ENCODE data around the gene CTSD. TPM values are rescaled to one million over a fixed set of nuclear protein-coding genes. Genes with fewer than 3 reads are reported as not detected.

The CTSD gene
- total RNA-seq, 1 donor = 519 TPM

GRCh38 chr11:1749395-1750351 lies 14.1 kb downstream of the CTSD start:
- no peak for TF ChIP-seq CTCF (IDR thresholded peaks at IDR 0.05; ENCODE audit: extremely low read depth, low read depth, low read length)
- Histone ChIP-seq H3K27me3 (ENCODE audit: insufficient read depth, low read length) (no peaks in the 10 kb centered on the region), H3K4me1 (ENCODE audit: insufficient read depth, low read length) (peaks cover 43% of the 10 kb centered on the region), H3K79me2 (ENCODE audit: insufficient read depth, low read length) (peaks cover 27% of the 10 kb centered on the region), H2AFZ (ENCODE audit: low read length) (peak overlapping the region; percentile 54), H4K20me1 (ENCODE audit: insufficient read depth, low read length) (peaks cover 39% of the 10 kb centered on the region), H3K36me3 (ENCODE audit: insufficient read depth, low read length) (peaks cover 29% of the 10 kb centered on the region), H3K4me2 (ENCODE audit: insufficient read depth, low read length) (peak overlapping the region; percentile 94), H3K27ac (ENCODE audit: low read depth, low read length) (peak overlapping the region; percentile 97), H3K4me3 (ENCODE audit: insufficient read depth, low read length) (peak overlapping the region; percentile 87), H3K9me3 (ENCODE audit: low read depth, low read length) (no peaks in the 10 kb centered on the region)
- peak; percentile 100 for DNase-seq (ENCODE audit: insufficient read length, low spot score, missing footprints)

GRCh38 chr11:1748636-1749394 lies 14.9 kb downstream of the CTSD start:
- no peak for TF ChIP-seq CTCF (IDR thresholded peaks at IDR 0.05; ENCODE audit: extremely low read depth, low read depth, low read length)
- peak overlapping the region; percentile 87 for H3K4me3 ChIP-seq (ENCODE audit: insufficient read depth, low read length)
- H4K20me1 ChIP-seq (ENCODE audit: insufficient read depth, low read length) = peaks cover 48% of the 10 kb centered on the region
- H3K4me2 ChIP-seq (ENCODE audit: insufficient read depth, low read length) = peak overlapping the region; percentile 94
- peaks cover 43% of the 10 kb centered on the region for H3K4me1 ChIP-seq (ENCODE audit: insufficient read depth, low read length)
- H3K9me3 ChIP-seq (ENCODE audit: low read depth, low read length) = no peaks in the 10 kb centered on the region
- peak; percentile 97 for DNase-seq (ENCODE audit: insufficient read length, low spot score, missing footprints)
- H3K27ac ChIP-seq (ENCODE audit: low read depth, low read length) = peak overlapping the region; percentile 97
- H3K79me2 ChIP-seq (ENCODE audit: insufficient read depth, low read length) = peaks cover 27% of the 10 kb centered on the region
- no peaks in the 10 kb centered on the region for H3K27me3 ChIP-seq (ENCODE audit: insufficient read depth, low read length)
- H3K36me3 ChIP-seq (ENCODE audit: insufficient read depth, low read length) = peaks cover 29% of the 10 kb centered on the region
- H2AFZ ChIP-seq (ENCODE audit: low read length) = no peak overlapping the region

GRCh38 chr11:1747753-1748635 lies 15.7 kb downstream of the CTSD start:
- Histone ChIP-seq H3K27me3 (ENCODE audit: insufficient read depth, low read length) (no peaks in the 10 kb centered on the region), H3K9me3 (ENCODE audit: low read depth, low read length) (no peaks in the 10 kb centered on the region), H3K27ac (ENCODE audit: low read depth, low read length) (peak overlapping the region; percentile 97), H3K79me2 (ENCODE audit: insufficient read depth, low read length) (peaks cover 27% of the 10 kb centered on the region), H3K4me3 (ENCODE audit: insufficient read depth, low read length) (peak overlapping the region; percentile 87), H2AFZ (ENCODE audit: low read length) (no peak overlapping the region), H4K20me1 (ENCODE audit: insufficient read depth, low read length) (peaks cover 55% of the 10 kb centered on the region), H3K4me1 (ENCODE audit: insufficient read depth, low read length) (peaks cover 43% of the 10 kb centered on the region), H3K36me3 (ENCODE audit: insufficient read depth, low read length) (peaks cover 28% of the 10 kb centered on the region), H3K4me2 (ENCODE audit: insufficient read depth, low read length) (peak overlapping the region; percentile 94)
- TF ChIP-seq CTCF (IDR thresholded peaks at IDR 0.05; ENCODE audit: extremely low read depth, low read depth, low read length) = no peak
- DNase-seq (ENCODE audit: insufficient read length, low spot score, missing footprints) = peak; percentile 95
